ENCODE data around the gene DHRS7B. TPM values are rescaled to one million over a fixed set of nuclear protein-coding genes. Genes with fewer than 3 reads are reported as not detected.

Gene DHRS7B
- total and polyA plus RNA-seq, 12 donors: 17.1 to 48.6 (median 27.3) TPM

- Histone ChIP-seq H3K4me1 (peaks cover 7 to 67% (median 48%) of the 10 kb centered on the region in 9 donors), H3K4me3 (no peak overlapping the region), H3K27me3 (no peaks in the 10 kb centered on the region), H3K27ac (peak overlapping the region in 1 of 10 donors; percentile 17), H3K36me3 (peaks cover 0 to 62% (median 18%) of the 10 kb centered on the region in 9 donors), H3K9me3 (no peaks in the 10 kb centered on the region)
- 33 to 38% methylated on average over 5 of the region's 5 CpGs for WGBS, 2 donors
- ATAC-seq (peak in 3 of 8 donors; percentile 48 to 79 (median 67)), DNase-seq (no peak)
- no peak for TF ChIP-seq CTCF (IDR thresholded peaks at IDR 0.05)
- intact Hi-C loops (cut with DNase I): loop anchor here in 1 of 10 donors (10.0 kb wide), 1 partner anchor 176 kb away; no protein-coding TSS in a partner anchor
Measured at GRCh38 chr17:21201298-21201595, 74.5 kb downstream of the DHRS7B start.

GRCh38 chr17:21201874-21202273, 75.1 kb downstream of the DHRS7B start:
- 88 to 92% methylated on average over 11 of the region's 11 CpGs for WGBS, 2 donors
- DNase-seq (no peak), ATAC-seq (no peak)
- TF ChIP-seq CTCF (IDR thresholded peaks at IDR 0.05): no peak
- Histone ChIP-seq H3K4me3 (no peak overlapping the region), H3K27me3 (no peaks in the 10 kb centered on the region), H3K9me3 (no peaks in the 10 kb centered on the region), H3K36me3 (peaks cover 0 to 59% (median 17%) of the 10 kb centered on the region in 9 donors), H3K27ac (no peak overlapping the region), H3K4me1 (peaks cover 7 to 68% (median 48%) of the 10 kb centered on the region in 9 donors)
- intact Hi-C loops (cut with DNase I): loop anchor here in 1 of 10 donors (10.0 kb wide), 1 partner anchor 177 kb away; no protein-coding TSS in a partner anchor

- Histone ChIP-seq H3K27me3 (no peaks in the 10 kb centered on the region), H3K27ac (no peak overlapping the region), H3K36me3 (peaks cover 0 to 59% (median 11%) of the 10 kb centered on the region in 9 donors), H3K4me3 (no peak overlapping the region), H3K9me3 (no peaks in the 10 kb centered on the region), H3K4me1 (peaks cover 7 to 74% (median 48%) of the 10 kb centered on the region in 9 donors)
- 87 to 91% methylated on average over 12 of the region's 12 CpGs for WGBS, 2 donors
- ATAC-seq (no peak), DNase-seq (no peak)
- TF ChIP-seq CTCF (IDR thresholded peaks at IDR 0.05): no peak
- intact Hi-C loops (cut with DNase I): loop anchor here in 1 of 10 donors (10.0 kb wide), 1 partner anchor 178 kb away; no protein-coding TSS in a partner anchor
Measured at GRCh38 chr17:21202512-21202911, 75.7 kb downstream of the DHRS7B start.

- H3K27me3 ChIP-seq: no peaks in the 10 kb centered on the region
- DNase-seq (no peak), ATAC-seq (no peak)
- H3K36me3 ChIP-seq: peaks cover 0 to 67% (median 0%) of the 10 kb centered on the region in 9 donors
- intact Hi-C loops (cut with DNase I): loop anchor here in 3 of 10 donors (5.0 to 10.0 kb wide), 4 partner anchors 33 to 180 kb away; partner anchors contain the start of gene DHRS7B (in 1 of the 3)
- 73 to 77% methylated on average over 9 of the region's 9 CpGs for WGBS, 2 donors
- no peak overlapping the region for H3K27ac ChIP-seq
- no peak overlapping the region for H3K4me3 ChIP-seq
- H3K4me1 ChIP-seq: peaks cover 18 to 88% (median 62%) of the 10 kb centered on the region in 9 donors
- H3K9me3 ChIP-seq: no peaks in the 10 kb centered on the region
- no peak for TF ChIP-seq CTCF (IDR thresholded peaks at IDR 0.05)
Measured at GRCh38 chr17:21204935-21205334, 78.2 kb downstream of the DHRS7B start.

Data from heart right ventricle (tissue), 16 donors.